ENCODE data around the gene HAGH.

DNA sequence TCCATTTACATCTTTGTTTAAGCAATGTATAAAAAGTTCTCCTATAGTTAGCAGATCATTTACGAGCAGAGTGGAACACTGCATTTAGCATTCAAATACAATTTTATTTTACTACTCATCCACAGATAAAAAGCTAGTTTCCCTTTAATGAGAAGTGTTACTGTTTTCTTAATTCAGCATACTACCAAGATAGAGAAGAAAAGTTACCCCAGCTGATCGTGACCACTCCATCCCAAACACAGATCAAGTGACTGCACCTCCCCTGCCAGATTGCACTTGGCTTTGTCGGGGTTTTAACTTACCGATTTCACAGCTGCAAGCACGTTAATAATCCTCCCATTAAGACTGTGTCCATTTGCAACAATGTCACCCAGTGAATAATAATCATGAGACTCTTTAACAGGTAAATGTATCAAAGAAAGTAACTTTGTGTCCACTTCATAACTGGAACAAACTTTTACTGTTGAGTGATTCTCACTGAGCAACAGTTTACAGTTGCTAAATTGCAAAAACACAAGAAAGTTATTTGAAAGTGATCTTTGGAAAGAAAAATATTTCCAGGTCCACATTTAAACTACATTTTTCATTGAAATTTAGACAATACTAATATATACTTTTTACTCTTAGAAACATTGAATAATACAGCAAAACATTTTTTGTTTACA lies 30.9 kb upstream of the HAGH start:
- TF ChIP-seq CTCF (IDR thresholded peaks at IDR 0.05) (no peak), POLR2A (IDR thresholded peaks at IDR 0.05) (no peak)
